SK-N-SH (cell line): ENCODE results near the gene SMARCD1. TPM values are rescaled to one million over a fixed set of nuclear protein-coding genes. Genes with fewer than 3 reads are reported as not detected.

Experiments
- CTCF ChIA-PET: fragments of 300-600, 350-600 bp; formaldehyde crosslinking; extraction: SDS; loops from one replicate; lab custom pipeline; 2021; lab: Yijun Ruan, JAX
- POLR2A ChIA-PET: fragments of 350-600 bp; sonication (Branson Sonifier 250); formaldehyde crosslinking; extraction: SDS; loops from one replicate; lab custom pipeline; 2020; ENCODE audit warnings: antibody characterized with exemption, inconsistent platforms; lab: Yijun Ruan, JAX
- DNase-seq: peaks from one replicate; pipeline ENCODE4 v3.0.0; 2012
- H2AFZ ChIP-seq: fragments of 200-600 bp; sonication (generic); 2 replicates; pipeline ENCODE4 v1.8.1; 2016; ENCODE audit warnings: antibody characterized with exemption, mild to moderate bottlenecking, low read depth
- H3F3A ChIP-seq: fragments of 200-600 bp; sonication (generic); replicated peaks from 2 replicates; pipeline ENCODE3; 2016; ENCODE audit warnings: antibody characterized with exemption, mild to moderate bottlenecking; ENCODE audit not compliant: insufficient read depth
- H3K27ac ChIP-seq, 2 experiments: fragments of 200-500 bp in 1 of 2; fragments of 200-600 bp in 1 of 2; sonication (Bioruptor generic) in 1 of 2; sonication (generic), shearing (Covaris generic) in 1 of 2; 2 replicates each; pipeline versions ENCODE4 v1.5.1 to v1.6.1; 2014 to 2016; ENCODE audit warnings: low read depth in 2 of 2, inconsistent platforms in 1 of 2, low read length in 1 of 2, mild to moderate bottlenecking in 1 of 2, mixed read lengths in 1 of 2
- H3K27me3 ChIP-seq: fragments of 200-600 bp; sonication (generic), shearing (Covaris generic); 2 replicates; pipeline ENCODE4 v1.6.1; 2016; ENCODE audit warnings: mixed run types; ENCODE audit not compliant: insufficient read depth
- H3K36me3 ChIP-seq, 2 experiments: fragments of 200-500 bp in 1 of 2; fragments of 200-600 bp in 1 of 2; sonication (Bioruptor generic) in 1 of 2; sonication (generic) in 1 of 2; replicated peaks in 1 of 2; 2 replicates each; pipeline versions ENCODE3 to v1.5.1; 2014 to 2016; ENCODE audit warnings: low read length in 1 of 2, mild to moderate bottlenecking in 1 of 2; ENCODE audit not compliant: insufficient read depth in 2 of 2, control insufficient read depth in 1 of 2
- H3K4me1 ChIP-seq, 2 experiments: fragments of 200-500 bp in 1 of 2; fragments of 200-600 bp in 1 of 2; sonication (Bioruptor generic) in 1 of 2; sonication (generic), shearing (Covaris generic) in 1 of 2; 2 replicates each; pipeline versions ENCODE4 v1.5.1 to v1.6.1; 2014 to 2016; ENCODE audit warnings: low read depth in 1 of 2, low read length in 1 of 2, mixed run types in 1 of 2; ENCODE audit not compliant: insufficient read depth in 2 of 2, control insufficient read depth in 1 of 2
- H3K4me2 ChIP-seq: fragments of 200-600 bp; sonication (generic), shearing (Covaris generic); 2 replicates; pipeline ENCODE4 v1.6.1; 2017; ENCODE audit warnings: mixed run types
- H3K4me3 ChIP-seq, 2 experiments: fragments of 200-500 bp in 1 of 2; fragments of 200-600 bp in 1 of 2; sonication (Bioruptor generic) in 1 of 2; sonication (generic), shearing (Covaris generic) in 1 of 2; 2 replicates each; pipeline versions ENCODE4 v1.5.1 to v1.8.1; 2014 to 2016; ENCODE audit warnings: low read depth in 2 of 2, inconsistent platforms in 1 of 2, low read length in 1 of 2, mild to moderate bottlenecking in 1 of 2, mixed read lengths in 1 of 2, moderate library complexity in 1 of 2
- H3K79me2 ChIP-seq: fragments of 200-600 bp; sonication (generic); 2 replicates; pipeline ENCODE4 v1.8.1; 2017; ENCODE audit warnings: mild to moderate bottlenecking; ENCODE audit not compliant: insufficient read depth
- H3K9ac ChIP-seq: fragments of 200-600 bp; sonication (generic); 2 replicates; pipeline ENCODE4 v1.6.1; 2017; ENCODE audit warnings: mixed run types
- H3K9me2 ChIP-seq: fragments of 200-600 bp; sonication (generic); 2 replicates; pipeline ENCODE4 v1.6.1; 2017; ENCODE audit warnings: mixed run types
- H3K9me3 ChIP-seq: fragments of 200-600 bp; sonication (generic); 2 replicates; pipeline ENCODE4 v1.6.1; 2017; ENCODE audit warnings: mixed run types, mild to moderate bottlenecking, moderate library complexity
- H4K20me1 ChIP-seq: fragments of 200-600 bp; sonication (generic); 2 replicates; pipeline ENCODE4 v1.6.1; 2017; ENCODE audit warnings: mild to moderate bottlenecking, mixed run types; ENCODE audit not compliant: insufficient read depth
- ELF1 ChIP-seq: IDR thresholded peaks from 2 replicates; pipeline ENCODE4 v1.4.0; 2012
- EZH2phosphoT487 ChIP-seq: fragments of 200-600 bp; sonication (generic); IDR thresholded peaks from 2 replicates; pipeline ENCODE4 v1.6.1; 2017; ENCODE audit warnings: low read depth, mixed run types, mild to moderate bottlenecking, antibody characterized with exemption, moderate library complexity, borderline replicate concordance
- FOXJ3 ChIP-seq: sonication (generic); formaldehyde crosslinking; IDR thresholded peaks from 2 replicates; pipeline ENCODE4 v1.5.1; 2020; ENCODE audit warnings: mild to moderate bottlenecking, missing genetic modification reagents
- FOXM1 ChIP-seq: IDR thresholded peaks from 2 replicates; pipeline ENCODE4 v1.4.0; 2012; ENCODE audit warnings: low read depth, mild to moderate bottlenecking
- JUND ChIP-seq: IDR thresholded peaks from 2 replicates; pipeline ENCODE4 v1.4.0; 2012
- MEF2A ChIP-seq: IDR thresholded peaks from 2 replicates; pipeline ENCODE4 v1.4.0; 2012; ENCODE audit warnings: low read depth, borderline replicate concordance
- NFIC ChIP-seq: IDR thresholded peaks from 2 replicates; pipeline ENCODE4 v1.4.0; 2012; ENCODE audit warnings: borderline replicate concordance
- NRF1 ChIP-seq: IDR thresholded peaks from 2 replicates; pipeline ENCODE4 v1.6.1; 2012; ENCODE audit warnings: low read depth, mild to moderate bottlenecking, low read length
- RCOR1 ChIP-seq: fragments of 150-350 bp; IDR thresholded peaks from 2 replicates; pipeline ENCODE4 v1.6.1; 2017; ENCODE audit warnings: antibody characterized with exemption, low read length
- SIN3A ChIP-seq: IDR thresholded peaks from 2 replicates; pipeline ENCODE4 v1.6.1; 2012; ENCODE audit warnings: low read depth, mild to moderate bottlenecking, low read length, moderate library complexity, borderline replicate concordance
- TAF1 ChIP-seq: IDR thresholded peaks from 2 replicates; pipeline ENCODE4 v1.6.1; 2012; ENCODE audit warnings: low read depth, mild to moderate bottlenecking, low read length, moderate library complexity, borderline replicate concordance
- TEAD4 ChIP-seq: IDR thresholded peaks from 2 replicates; pipeline ENCODE4 v1.4.0; 2012; ENCODE audit warnings: mild to moderate bottlenecking, borderline replicate concordance; ENCODE audit not compliant: insufficient read depth
- WGBS: methylation state at CpG from one replicate; pipeline ENCODE4 v1.1.6; 2017; ENCODE audit warnings: low lambda C conversion rate; 5-methylcytosine and 5-hydroxymethylcytosine counted together
- polyA plus RNA-seq, 3 experiments: library from polyadenylated mRNA; depleted of rRNA; stranded (reverse); fragments of >200 nt; gene quantifications; 2 replicates each; pipeline ENCODE4 v1.2.3, GENCODE V29; 2012
- TF ChIP-seq, protein P1 (sequence below): IDR thresholded peaks from 2 replicates; pipeline ENCODE4 v1.6.1; 2012; ENCODE audit warnings: mild to moderate bottlenecking, low read depth, low read length, moderate library complexity
- TF ChIP-seq, protein P2 (sequence below): IDR thresholded peaks from 2 replicates; pipeline ENCODE4; 2012
- TF ChIP-seq, protein P3 (sequence below): fragments of 150-350 bp; IDR thresholded peaks from 2 replicates; pipeline ENCODE4 v1.6.1; 2017; ENCODE audit warnings: antibody characterized with exemption, low read length, low read depth, borderline replicate concordance
- TF ChIP-seq, protein P4 (sequence below): fragments of 200-600 bp; sonication (generic); IDR thresholded peaks from 2 replicates; pipeline ENCODE4 v1.6.1; 2017; ENCODE audit warnings: antibody characterized with exemption, mild to moderate bottlenecking, moderate library complexity
- TF ChIP-seq, protein P5 (sequence below): IDR thresholded peaks from 2 replicates; pipeline ENCODE4 v1.4.0; 2012; ENCODE audit warnings: low read depth, borderline replicate concordance
- TF ChIP-seq, protein P6 (sequence below): fragments of 150-350 bp; IDR thresholded peaks from 2 replicates; pipeline ENCODE4 v1.6.1; 2016; ENCODE audit warnings: mild to moderate bottlenecking, low read depth, low read length
- TF ChIP-seq, protein P7 (sequence below): IDR thresholded peaks from 2 replicates; pipeline ENCODE4 v1.4.0; 2012; ENCODE audit warnings: low read depth

SMARCD1 gene
- polyA plus RNA-seq, 1 of the 3 experiments (the other 2 are of a cell fraction), result 58.5 TPM

DNA sequence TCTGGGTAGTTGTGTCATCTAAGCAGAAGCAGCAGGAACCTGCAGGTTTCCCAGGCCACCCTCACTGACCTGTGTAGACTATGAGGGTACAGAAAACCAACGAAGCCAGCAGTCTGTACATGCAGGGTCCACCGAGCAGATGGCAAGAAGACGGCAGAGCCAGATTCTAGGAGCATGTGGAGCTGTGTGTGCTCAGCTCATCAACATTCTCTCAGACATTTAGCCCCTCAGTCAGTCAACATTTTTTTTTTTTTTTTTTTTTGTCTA is 35.1 kb upstream of the SMARCD1 start:
- Histone ChIP-seq H3K4me3 (no peak overlapping the region), H3K4me1 (peaks cover 0 to 4% of the 10 kb centered on the region in 2 experiments; a peak in 1 of 4 replicates), H3K9me3 (no peaks in the 10 kb centered on the region), H2AFZ (no peak overlapping the region), H3K9me2 (no peaks in the 10 kb centered on the region), H3K36me3 (no peaks in the 10 kb centered on the region), H3F3A (no peaks in the 10 kb centered on the region), H3K27ac (no peak overlapping the region), H3K9ac (no peak overlapping the region), H3K27me3 (peaks cover 7% of the 10 kb centered on the region), H4K20me1 (no peaks in the 10 kb centered on the region), H3K79me2 (no peaks in the 10 kb centered on the region), H3K4me2 (no peak overlapping the region)
- ChIA-PET POLR2A (no interaction called here), CTCF (interaction anchor here (0.8 to 37.6 kb wide), 6 partner anchors 11 to 183 kb away, joined by 3 to 1401 read pairs (median 12); partner anchors contain the start of genes AQP5 and AQP6)
- DNase-seq, result no peak
- TF ChIP-seq, protein P1, sequence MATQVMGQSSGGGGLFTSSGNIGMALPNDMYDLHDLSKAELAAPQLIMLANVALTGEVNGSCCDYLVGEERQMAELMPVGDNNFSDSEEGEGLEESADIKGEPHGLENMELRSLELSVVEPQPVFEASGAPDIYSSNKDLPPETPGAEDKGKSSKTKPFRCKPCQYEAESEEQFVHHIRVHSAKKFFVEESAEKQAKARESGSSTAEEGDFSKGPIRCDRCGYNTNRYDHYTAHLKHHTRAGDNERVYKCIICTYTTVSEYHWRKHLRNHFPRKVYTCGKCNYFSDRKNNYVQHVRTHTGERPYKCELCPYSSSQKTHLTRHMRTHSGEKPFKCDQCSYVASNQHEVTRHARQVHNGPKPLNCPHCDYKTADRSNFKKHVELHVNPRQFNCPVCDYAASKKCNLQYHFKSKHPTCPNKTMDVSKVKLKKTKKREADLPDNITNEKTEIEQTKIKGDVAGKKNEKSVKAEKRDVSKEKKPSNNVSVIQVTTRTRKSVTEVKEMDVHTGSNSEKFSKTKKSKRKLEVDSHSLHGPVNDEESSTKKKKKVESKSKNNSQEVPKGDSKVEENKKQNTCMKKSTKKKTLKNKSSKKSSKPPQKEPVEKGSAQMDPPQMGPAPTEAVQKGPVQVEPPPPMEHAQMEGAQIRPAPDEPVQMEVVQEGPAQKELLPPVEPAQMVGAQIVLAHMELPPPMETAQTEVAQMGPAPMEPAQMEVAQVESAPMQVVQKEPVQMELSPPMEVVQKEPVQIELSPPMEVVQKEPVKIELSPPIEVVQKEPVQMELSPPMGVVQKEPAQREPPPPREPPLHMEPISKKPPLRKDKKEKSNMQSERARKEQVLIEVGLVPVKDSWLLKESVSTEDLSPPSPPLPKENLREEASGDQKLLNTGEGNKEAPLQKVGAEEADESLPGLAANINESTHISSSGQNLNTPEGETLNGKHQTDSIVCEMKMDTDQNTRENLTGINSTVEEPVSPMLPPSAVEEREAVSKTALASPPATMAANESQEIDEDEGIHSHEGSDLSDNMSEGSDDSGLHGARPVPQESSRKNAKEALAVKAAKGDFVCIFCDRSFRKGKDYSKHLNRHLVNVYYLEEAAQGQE, result no peak
- TF ChIP-seq, protein P2, sequence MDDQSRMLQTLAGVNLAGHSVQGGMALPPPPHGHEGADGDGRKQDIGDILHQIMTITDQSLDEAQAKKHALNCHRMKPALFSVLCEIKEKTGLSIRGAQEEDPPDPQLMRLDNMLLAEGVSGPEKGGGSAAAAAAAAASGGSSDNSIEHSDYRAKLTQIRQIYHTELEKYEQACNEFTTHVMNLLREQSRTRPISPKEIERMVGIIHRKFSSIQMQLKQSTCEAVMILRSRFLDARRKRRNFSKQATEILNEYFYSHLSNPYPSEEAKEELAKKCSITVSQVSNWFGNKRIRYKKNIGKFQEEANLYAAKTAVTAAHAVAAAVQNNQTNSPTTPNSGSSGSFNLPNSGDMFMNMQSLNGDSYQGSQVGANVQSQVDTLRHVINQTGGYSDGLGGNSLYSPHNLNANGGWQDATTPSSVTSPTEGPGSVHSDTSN, result no peak
- TF ChIP-seq MEF2A, result no peak
- TF ChIP-seq, protein P3, sequence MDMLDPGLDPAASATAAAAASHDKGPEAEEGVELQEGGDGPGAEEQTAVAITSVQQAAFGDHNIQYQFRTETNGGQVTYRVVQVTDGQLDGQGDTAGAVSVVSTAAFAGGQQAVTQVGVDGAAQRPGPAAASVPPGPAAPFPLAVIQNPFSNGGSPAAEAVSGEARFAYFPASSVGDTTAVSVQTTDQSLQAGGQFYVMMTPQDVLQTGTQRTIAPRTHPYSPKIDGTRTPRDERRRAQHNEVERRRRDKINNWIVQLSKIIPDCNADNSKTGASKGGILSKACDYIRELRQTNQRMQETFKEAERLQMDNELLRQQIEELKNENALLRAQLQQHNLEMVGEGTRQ, result no peak
- no peak for TF ChIP-seq TEAD4
- no peak for TF ChIP-seq SIN3A
- TF ChIP-seq, protein P4, sequence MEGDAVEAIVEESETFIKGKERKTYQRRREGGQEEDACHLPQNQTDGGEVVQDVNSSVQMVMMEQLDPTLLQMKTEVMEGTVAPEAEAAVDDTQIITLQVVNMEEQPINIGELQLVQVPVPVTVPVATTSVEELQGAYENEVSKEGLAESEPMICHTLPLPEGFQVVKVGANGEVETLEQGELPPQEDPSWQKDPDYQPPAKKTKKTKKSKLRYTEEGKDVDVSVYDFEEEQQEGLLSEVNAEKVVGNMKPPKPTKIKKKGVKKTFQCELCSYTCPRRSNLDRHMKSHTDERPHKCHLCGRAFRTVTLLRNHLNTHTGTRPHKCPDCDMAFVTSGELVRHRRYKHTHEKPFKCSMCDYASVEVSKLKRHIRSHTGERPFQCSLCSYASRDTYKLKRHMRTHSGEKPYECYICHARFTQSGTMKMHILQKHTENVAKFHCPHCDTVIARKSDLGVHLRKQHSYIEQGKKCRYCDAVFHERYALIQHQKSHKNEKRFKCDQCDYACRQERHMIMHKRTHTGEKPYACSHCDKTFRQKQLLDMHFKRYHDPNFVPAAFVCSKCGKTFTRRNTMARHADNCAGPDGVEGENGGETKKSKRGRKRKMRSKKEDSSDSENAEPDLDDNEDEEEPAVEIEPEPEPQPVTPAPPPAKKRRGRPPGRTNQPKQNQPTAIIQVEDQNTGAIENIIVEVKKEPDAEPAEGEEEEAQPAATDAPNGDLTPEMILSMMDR, result no peak
- no peak for TF ChIP-seq JUND
- TF ChIP-seq, protein P5, sequence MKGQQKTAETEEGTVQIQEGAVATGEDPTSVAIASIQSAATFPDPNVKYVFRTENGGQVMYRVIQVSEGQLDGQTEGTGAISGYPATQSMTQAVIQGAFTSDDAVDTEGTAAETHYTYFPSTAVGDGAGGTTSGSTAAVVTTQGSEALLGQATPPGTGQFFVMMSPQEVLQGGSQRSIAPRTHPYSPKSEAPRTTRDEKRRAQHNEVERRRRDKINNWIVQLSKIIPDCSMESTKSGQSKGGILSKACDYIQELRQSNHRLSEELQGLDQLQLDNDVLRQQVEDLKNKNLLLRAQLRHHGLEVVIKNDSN, result no peak
- no peak for TF ChIP-seq TAF1
- no peak for TF ChIP-seq NRF1
- TF ChIP-seq RCOR1, result no peak
- no peak for TF ChIP-seq NFIC
- no peak for TF ChIP-seq ELF1
- no peak for TF ChIP-seq FOXM1
- no peak for TF ChIP-seq EZH2phosphoT487
- TF ChIP-seq, protein P6, sequence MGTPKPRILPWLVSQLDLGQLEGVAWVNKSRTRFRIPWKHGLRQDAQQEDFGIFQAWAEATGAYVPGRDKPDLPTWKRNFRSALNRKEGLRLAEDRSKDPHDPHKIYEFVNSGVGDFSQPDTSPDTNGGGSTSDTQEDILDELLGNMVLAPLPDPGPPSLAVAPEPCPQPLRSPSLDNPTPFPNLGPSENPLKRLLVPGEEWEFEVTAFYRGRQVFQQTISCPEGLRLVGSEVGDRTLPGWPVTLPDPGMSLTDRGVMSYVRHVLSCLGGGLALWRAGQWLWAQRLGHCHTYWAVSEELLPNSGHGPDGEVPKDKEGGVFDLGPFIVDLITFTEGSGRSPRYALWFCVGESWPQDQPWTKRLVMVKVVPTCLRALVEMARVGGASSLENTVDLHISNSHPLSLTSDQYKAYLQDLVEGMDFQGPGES, result no peak
- TF ChIP-seq, protein P7, sequence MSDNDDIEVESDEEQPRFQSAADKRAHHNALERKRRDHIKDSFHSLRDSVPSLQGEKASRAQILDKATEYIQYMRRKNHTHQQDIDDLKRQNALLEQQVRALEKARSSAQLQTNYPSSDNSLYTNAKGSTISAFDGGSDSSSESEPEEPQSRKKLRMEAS, result no peak
- TF ChIP-seq FOXJ3 (CRISPR knock-in tag), result no peak
- WGBS, result 77% methylated on average over 3 of the region's 3 CpGs
